CD14-positive monocyte (primary cell): ENCODE results near the gene CYTH1. TPM values are rescaled to one million over a fixed set of nuclear protein-coding genes. Genes with fewer than 3 reads are reported as not detected.
A peak's percentile ranks its signal among the peaks of the same experiment; 100 is the strongest.

Source experiments
- DNase-seq, 3 donors: peaks; one replicate each; pipeline ENCODE4 v3.0.0-alpha.2; 2011 to 2022
- H2AFZ ChIP-seq: 2 replicates; pipeline ENCODE4 v1.6.0; 2012; ENCODE audit warnings: mild to moderate bottlenecking, low read depth, low read length, inconsistent platforms; ENCODE audit not compliant: insufficient read depth, poor library complexity, severe bottlenecking
- H3K27ac ChIP-seq, 2 donors: 1 replicate in 1 of 2; 2 replicates in 1 of 2; pipeline ENCODE4 v1.5.1; 2012 to 2013; ENCODE audit warnings: low read length in 2 of 2, control low read depth in 1 of 2, inconsistent platforms in 1 of 2, low read depth in 1 of 2, mild to moderate bottlenecking in 1 of 2
- H3K27me3 ChIP-seq, 2 donors: one replicate each; pipeline versions ENCODE4 v1.6.0 to v1.6.1; 2011 to 2013; ENCODE audit warnings: low read length in 2 of 2; ENCODE audit not compliant: control insufficient read depth in 2 of 2, insufficient read depth in 2 of 2
- H3K36me3 ChIP-seq, 2 donors: replicated peaks in 1 of 2; 1 replicate in 1 of 2; 2 replicates in 1 of 2; pipeline versions ENCODE4 v1.5.1 to v1.6.1; 2012 to 2013; ENCODE audit warnings: low read length in 2 of 2, control low read depth in 1 of 2, inconsistent platforms in 1 of 2, mild to moderate bottlenecking in 1 of 2; ENCODE audit not compliant: insufficient read depth in 2 of 2, control insufficient read depth in 1 of 2
- H3K4me1 ChIP-seq, 2 donors: 1 replicate in 1 of 2; 2 replicates in 1 of 2; pipeline versions ENCODE4 v1.5.1 to v1.6.1; 2012 to 2013; ENCODE audit warnings: low read length in 2 of 2, control low read depth in 1 of 2, inconsistent platforms in 1 of 2, mild to moderate bottlenecking in 1 of 2, moderate library complexity in 1 of 2; ENCODE audit not compliant: insufficient read depth in 2 of 2, control insufficient read depth in 1 of 2
- H3K4me2 ChIP-seq: replicated peaks from 2 replicates; pipeline ENCODE3; 2012; ENCODE audit warnings: low read length, moderate library complexity, mild to moderate bottlenecking; ENCODE audit not compliant: poor library complexity, severe bottlenecking; ENCODE audit errors: extremely low read depth
- H3K4me3 ChIP-seq, 3 experiments: fragments of 200-600 bp in 1 of 3; sonication (generic) in 1 of 3; replicated peaks in 1 of 3; 1 replicate in 2 of 3; 2 replicates in 1 of 3; pipeline ENCODE4 v1.5.1; 2011 to 2013; ENCODE audit warnings: low read length in 3 of 3, mild to moderate bottlenecking in 3 of 3, control low read depth in 2 of 3, low read depth in 2 of 3, inconsistent platforms in 1 of 3, moderate library complexity in 1 of 3
- H3K79me2 ChIP-seq: 2 replicates; pipeline ENCODE4 v1.6.0; 2012; ENCODE audit warnings: mild to moderate bottlenecking, control low read depth, inconsistent platforms, low read length, moderate library complexity; ENCODE audit not compliant: insufficient read depth
- H3K9ac ChIP-seq: 2 replicates; pipeline ENCODE4 v1.6.0; 2017; ENCODE audit warnings: low read length, mild to moderate bottlenecking; ENCODE audit not compliant: insufficient read depth, poor library complexity, severe bottlenecking
- H3K9me3 ChIP-seq, 2 donors: replicated peaks in 1 of 2; 1 replicate in 1 of 2; 2 replicates in 1 of 2; pipeline versions ENCODE4 v1.5.1 to v1.6.1; 2012 to 2013; ENCODE audit warnings: low read length in 2 of 2, control low read depth in 1 of 2; ENCODE audit not compliant: control insufficient read depth in 1 of 2, insufficient read depth in 1 of 2
- H4K20me1 ChIP-seq: 2 replicates; pipeline ENCODE4 v1.6.0; 2012; ENCODE audit warnings: mild to moderate bottlenecking, low read length, control low read depth, moderate library complexity; ENCODE audit not compliant: insufficient read depth
- H3K27ac Mint-ChIP-seq, 7 donors: one replicate each; pipeline ENCODE4 v1.8.0; 2020; ENCODE audit warnings: mild to moderate bottlenecking in 7 of 7, mixed read lengths in 7 of 7, moderate library complexity in 6 of 7, inconsistent platforms in 2 of 7
- H3K27me3 Mint-ChIP-seq, 3 donors: one replicate each; pipeline ENCODE4 v1.8.0; 2021 to 2022; ENCODE audit warnings: low read depth in 3 of 3, mild to moderate bottlenecking in 3 of 3, mixed read lengths in 3 of 3, moderate library complexity in 3 of 3, inconsistent platforms in 1 of 3
- H3K36me3 Mint-ChIP-seq, 2 donors: one replicate each; pipeline ENCODE4 v1.8.0; 2020; ENCODE audit warnings: mixed read lengths in 2 of 2, inconsistent platforms in 1 of 2, mild to moderate bottlenecking in 1 of 2
- H3K4me1 Mint-ChIP-seq: one replicate; pipeline ENCODE4 v1.8.0; 2020; ENCODE audit warnings: mild to moderate bottlenecking, mixed read lengths
- H3K4me3 Mint-ChIP-seq, 2 donors: one replicate each; pipeline ENCODE4 v1.8.0; 2020; ENCODE audit warnings: mild to moderate bottlenecking in 2 of 2, mixed read lengths in 2 of 2, moderate library complexity in 1 of 2
- H3K9me3 Mint-ChIP-seq, 7 donors: one replicate each; pipeline ENCODE4 v1.8.0; 2020 to 2022; ENCODE audit warnings: mixed read lengths in 7 of 7, mild to moderate bottlenecking in 6 of 7, moderate library complexity in 6 of 7, inconsistent platforms in 2 of 7
- CTCF ChIP-seq: fragments of 200-600 bp; IDR thresholded peaks from one replicate; pipeline ENCODE4 v1.8.0; 2022; ENCODE audit warnings: antibody characterized with exemption, mild to moderate bottlenecking
- WGBS: methylation state at CpG from one replicate; pipeline ENCODE4 v1.1.5; 2013; ENCODE audit warnings: missing lambda C conversion rate; ENCODE audit not compliant: insufficient coverage; 5-methylcytosine and 5-hydroxymethylcytosine counted together
- intact Hi-C, 2 donors: fragments of 100-400 bp; cut with micrococcal nuclease; formaldehyde crosslinking; loops; one replicate each; pipeline versions ENCODE4 v1.15.0 to v1.15.1; 2023
- polyA plus RNA-seq, 3 donors: library from polyadenylated mRNA; depleted of rRNA in 1 of 3; unstranded in 2 of 3; stranded (reverse) in 1 of 3; fragments of 300-500 nt in 2 of 3; fragments of >200 nt in 1 of 3; fragmentation: Illumina TruSeq in 2 of 3; gene quantifications; 1 replicate in 2 of 3; 2 replicates in 1 of 3; pipeline ENCODE4 v1.2.3, GENCODE V29; 2012 to 2021

CYTH1 gene
- polyA plus RNA-seq, 3 donors, result 68.6 to 211 (median 80.9) TPM

GRCh38 chr17:78675316-78675616 is 106.8 kb downstream of the CYTH1 start:
- Histone ChIP-seq H3K9me3 (no peaks in the 10 kb centered on the region), H3K4me1 (no peaks in the 10 kb centered on the region), H3K27me3 (no peaks in the 10 kb centered on the region), H3K79me2 (no peaks in the 10 kb centered on the region), H4K20me1 (peaks cover 61% of the 10 kb centered on the region), H3K27ac (peak overlapping the region in 1 of 2 donors; percentile 20), H3K9ac (no peak overlapping the region), H3K36me3 (peaks cover 77 to 89% of the 10 kb centered on the region in 2 donors), H3K4me2 (no peak overlapping the region), H3K4me3 (no peak overlapping the region), H2AFZ (no peak overlapping the region)
- Mint-ChIP-seq H3K36me3 (peaks cover 85 to 91% of the 10 kb centered on the region in 2 donors), H3K4me3 (no peak overlapping the region), H3K27me3 (peaks cover 1 to 2% (median 1%) of the 10 kb centered on the region in 3 donors), H3K9me3 (peaks cover 0 to 2% (median 0%) of the 10 kb centered on the region in 7 donors), H3K4me1 (no peaks in the 10 kb centered on the region), H3K27ac (no peak overlapping the region)
- 96% methylated on average over 13 of the region's 17 CpGs for WGBS
- intact Hi-C loops, result no loop called here
- DNase-seq, result no peak
- TF ChIP-seq CTCF, result no peak

- peak overlapping the region in 1 of 2 donors; percentile 20 for H3K27ac ChIP-seq
- no peaks in the 10 kb centered on the region for H3K79me2 ChIP-seq
- Mint-ChIP-seq H3K4me1 (no peaks in the 10 kb centered on the region), H3K9me3 (peaks cover 0 to 2% (median 0%) of the 10 kb centered on the region in 7 donors), H3K27me3 (peaks cover under 1 to 2% (median 1%) of the 10 kb centered on the region in 3 donors), H3K36me3 (peaks cover 80 to 89% of the 10 kb centered on the region in 2 donors), H3K27ac (peak overlapping the region in 5 of 7 donors; percentile 30 to 72 (median 52)), H3K4me3 (no peak overlapping the region)
- peaks cover 56% of the 10 kb centered on the region for H4K20me1 ChIP-seq
- peaks cover 72 to 84% of the 10 kb centered on the region in 2 donors for H3K36me3 ChIP-seq
- TF ChIP-seq CTCF, result no peak
- H3K4me3 ChIP-seq, result no peak overlapping the region
- no peak overlapping the region for H3K9ac ChIP-seq
- intact Hi-C loops, result no loop called here
- H3K9me3 ChIP-seq, result no peaks in the 10 kb centered on the region
- WGBS, result 97% methylated on average over 17 of the region's 28 CpGs
- H3K27me3 ChIP-seq, result no peaks in the 10 kb centered on the region
- H3K4me1 ChIP-seq, result no peaks in the 10 kb centered on the region
- no peak for DNase-seq
- no peak overlapping the region for H2AFZ ChIP-seq
- H3K4me2 ChIP-seq, result no peak overlapping the region
Observed at GRCh38 chr17:78674595-78675315, 107.3 kb downstream of the CYTH1 start.
